Immature natural killer cell (primary cell): ENCODE data around the gene ITGA5. TPM values are rescaled to one million over a fixed set of nuclear protein-coding genes. Genes with fewer than 3 reads are reported as not detected.

Experiments used
- DNase-seq, 3 donors: peaks; one replicate each; pipeline ENCODE4 v3.0.0; 2022; ENCODE audit warnings: mixed read lengths in 1 of 3
- H3K27ac Mint-ChIP-seq, 6 donors: one replicate each; pipeline ENCODE4 v1.8.0; 2020; ENCODE audit warnings: mixed read lengths in 6 of 6, mild to moderate bottlenecking in 5 of 6, inconsistent platforms in 4 of 6, moderate library complexity in 3 of 6
- H3K27me3 Mint-ChIP-seq, 3 donors: one replicate each; pipeline ENCODE4 v1.8.0; 2020 to 2021; ENCODE audit warnings: low read depth in 3 of 3, mild to moderate bottlenecking in 3 of 3, mixed read lengths in 3 of 3, moderate library complexity in 3 of 3, inconsistent platforms in 1 of 3
- H3K36me3 Mint-ChIP-seq, 3 donors: one replicate each; pipeline ENCODE4 v1.8.0; 2020; ENCODE audit warnings: mixed read lengths in 3 of 3, inconsistent platforms in 2 of 3, mild to moderate bottlenecking in 2 of 3
- H3K4me1 Mint-ChIP-seq, 2 donors: one replicate each; pipeline ENCODE4 v1.8.0; 2020; ENCODE audit warnings: inconsistent platforms in 2 of 2, mild to moderate bottlenecking in 2 of 2, mixed read lengths in 2 of 2, moderate library complexity in 1 of 2
- H3K4me3 Mint-ChIP-seq, 5 donors: one replicate each; pipeline ENCODE4 v1.8.0; 2020; ENCODE audit warnings: mild to moderate bottlenecking in 5 of 5, mixed read lengths in 5 of 5, inconsistent platforms in 3 of 5, moderate library complexity in 3 of 5
- H3K9me3 Mint-ChIP-seq, 6 donors: one replicate each; pipeline ENCODE4 v1.8.0; 2020; ENCODE audit warnings: mild to moderate bottlenecking in 6 of 6, mixed read lengths in 6 of 6, inconsistent platforms in 4 of 6, moderate library complexity in 3 of 6
- polyA plus RNA-seq, 3 donors: library from polyadenylated mRNA; unstranded; fragments of 300-500 nt; fragmentation: Illumina TruSeq; gene quantifications; one replicate each; pipeline ENCODE4 v1.2.3, GENCODE V29; 2021

Gene ITGA5
- polyA plus RNA-seq, 3 donors from 2014 or later = 26.2 to 119 (median 65.5) TPM

GRCh38 chr12:54442099-54442498 lies 23.0 kb upstream of the ITGA5 start:
- peaks cover 0 to 4% (median 2%) of the 10 kb centered on the region in 3 donors for H3K27me3 Mint-ChIP-seq
- no peak overlapping the region for H3K4me3 Mint-ChIP-seq
- no peak for DNase-seq
- H3K27ac Mint-ChIP-seq = no peak overlapping the region
- no peaks in the 10 kb centered on the region for H3K9me3 Mint-ChIP-seq
- H3K36me3 Mint-ChIP-seq = peaks cover 0 to 2% (median 0%) of the 10 kb centered on the region in 3 donors
- peaks cover 12 to 24% of the 10 kb centered on the region in 2 donors for H3K4me1 Mint-ChIP-seq

- peaks cover 0 to 2% (median 0%) of the 10 kb centered on the region in 3 donors for H3K36me3 Mint-ChIP-seq
- H3K9me3 Mint-ChIP-seq = no peaks in the 10 kb centered on the region
- H3K4me1 Mint-ChIP-seq = peaks cover 16 to 34% of the 10 kb centered on the region in 2 donors
- H3K4me3 Mint-ChIP-seq = no peak overlapping the region
- peak; percentile 62 to 67 (median 64) for DNase-seq
- peak overlapping the region in 5 of 6 donors; percentile 64 to 78 (median 70) for H3K27ac Mint-ChIP-seq
- peaks cover 2 to 5% (median 4%) of the 10 kb centered on the region in 3 donors for H3K27me3 Mint-ChIP-seq
Observed at GRCh38 chr12:54439521-54440255, 20.6 kb upstream of the ITGA5 start.

DNA sequence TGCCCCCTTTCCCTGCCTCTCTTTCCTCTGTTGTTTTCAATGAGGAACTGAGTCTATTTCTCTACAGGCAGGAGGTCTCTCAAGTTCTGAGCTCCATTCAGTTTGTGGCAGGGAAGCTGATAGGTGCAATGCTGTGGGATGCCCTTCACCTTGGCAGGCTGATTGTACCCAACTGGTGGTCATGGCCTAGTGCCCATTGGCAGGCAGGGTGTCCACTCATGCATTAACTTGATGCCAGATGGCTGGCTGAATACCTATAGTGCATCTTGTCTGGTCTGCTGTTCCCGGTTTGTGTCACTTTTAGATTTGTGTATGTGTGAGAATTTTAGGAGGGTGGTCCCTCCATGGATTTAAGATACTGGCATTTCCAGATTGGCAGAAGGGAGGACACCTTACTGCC lies 20.0 kb upstream of the ITGA5 start:
- H3K27me3 Mint-ChIP-seq = peaks cover 2 to 5% (median 4%) of the 10 kb centered on the region in 3 donors
- DNase-seq = no peak
- H3K36me3 Mint-ChIP-seq = peaks cover 0 to 2% (median 0%) of the 10 kb centered on the region in 3 donors
- peaks cover 16 to 34% of the 10 kb centered on the region in 2 donors for H3K4me1 Mint-ChIP-seq
- peak overlapping the region in 4 of 6 donors; percentile 64 to 78 (median 74) for H3K27ac Mint-ChIP-seq
- H3K9me3 Mint-ChIP-seq = no peaks in the 10 kb centered on the region
- no peak overlapping the region for H3K4me3 Mint-ChIP-seq

- Mint-ChIP-seq H3K4me1 (peaks cover 17 to 36% of the 10 kb centered on the region in 2 donors), H3K27me3 (peaks cover 2 to 5% (median 4%) of the 10 kb centered on the region in 3 donors), H3K36me3 (peaks cover 0 to 2% (median 0%) of the 10 kb centered on the region in 3 donors), H3K27ac (peak overlapping the region in 5 of 6 donors; percentile 13 to 71 (median 61)), H3K9me3 (no peaks in the 10 kb centered on the region), H3K4me3 (no peak overlapping the region)
- DNase-seq = no peak
Observed at GRCh38 chr12:54438517-54438916, 19.5 kb upstream of the ITGA5 start.

DNA sequence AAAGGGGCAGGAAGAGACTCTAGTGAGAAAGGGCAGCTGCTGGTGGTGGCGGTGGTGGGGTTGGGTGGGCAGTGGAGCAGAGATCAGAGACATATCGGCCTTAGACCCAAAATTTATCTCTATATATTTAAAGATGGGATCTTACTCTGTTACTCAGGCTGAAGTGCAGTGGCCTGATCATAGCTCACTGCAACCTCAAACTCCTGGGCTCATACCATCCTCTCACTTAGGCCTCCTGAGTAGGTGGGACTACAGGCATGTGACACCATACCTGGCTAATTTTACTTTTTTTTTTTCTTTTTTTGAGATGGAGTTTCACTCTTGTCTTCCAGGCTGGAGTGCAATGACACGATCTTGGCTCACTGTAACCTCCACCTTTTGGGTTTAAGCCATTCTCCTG lies 18.6 kb upstream of the ITGA5 start:
- H3K27me3 Mint-ChIP-seq = peaks cover 2 to 5% (median 4%) of the 10 kb centered on the region in 3 donors
- H3K4me3 Mint-ChIP-seq = no peak overlapping the region
- H3K9me3 Mint-ChIP-seq = no peaks in the 10 kb centered on the region
- peaks cover 0 to 2% (median 0%) of the 10 kb centered on the region in 3 donors for H3K36me3 Mint-ChIP-seq
- no peak for DNase-seq
- H3K27ac Mint-ChIP-seq = peak overlapping the region in 5 of 6 donors; percentile 37 to 87 (median 75)
- peaks cover 26 to 44% of the 10 kb centered on the region in 2 donors for H3K4me1 Mint-ChIP-seq

GRCh38 chr12:54437243-54437642 lies 18.2 kb upstream of the ITGA5 start:
- Mint-ChIP-seq H3K9me3 (no peaks in the 10 kb centered on the region), H3K36me3 (peaks cover 0 to 2% (median 0%) of the 10 kb centered on the region in 3 donors), H3K27ac (peak overlapping the region in 5 of 6 donors; percentile 37 to 87 (median 75)), H3K4me3 (no peak overlapping the region), H3K4me1 (peaks cover 30 to 49% of the 10 kb centered on the region in 2 donors), H3K27me3 (peaks cover 2 to 5% (median 4%) of the 10 kb centered on the region in 3 donors)
- no peak for DNase-seq

GRCh38 chr12:54432815-54433164 lies 13.7 kb upstream of the ITGA5 start:
- DNase-seq = peak; percentile 63 to 72 (median 70)
- H3K4me1 Mint-ChIP-seq = peaks cover 54 to 72% of the 10 kb centered on the region in 2 donors
- peak overlapping the region; percentile 65 to 96 (median 92) for H3K27ac Mint-ChIP-seq
- no peaks in the 10 kb centered on the region for H3K36me3 Mint-ChIP-seq
- peaks cover 3 to 6% (median 5%) of the 10 kb centered on the region in 3 donors for H3K27me3 Mint-ChIP-seq
- peak overlapping the region; percentile 78 to 90 (median 82) for H3K4me3 Mint-ChIP-seq
- no peaks in the 10 kb centered on the region for H3K9me3 Mint-ChIP-seq

DNA sequence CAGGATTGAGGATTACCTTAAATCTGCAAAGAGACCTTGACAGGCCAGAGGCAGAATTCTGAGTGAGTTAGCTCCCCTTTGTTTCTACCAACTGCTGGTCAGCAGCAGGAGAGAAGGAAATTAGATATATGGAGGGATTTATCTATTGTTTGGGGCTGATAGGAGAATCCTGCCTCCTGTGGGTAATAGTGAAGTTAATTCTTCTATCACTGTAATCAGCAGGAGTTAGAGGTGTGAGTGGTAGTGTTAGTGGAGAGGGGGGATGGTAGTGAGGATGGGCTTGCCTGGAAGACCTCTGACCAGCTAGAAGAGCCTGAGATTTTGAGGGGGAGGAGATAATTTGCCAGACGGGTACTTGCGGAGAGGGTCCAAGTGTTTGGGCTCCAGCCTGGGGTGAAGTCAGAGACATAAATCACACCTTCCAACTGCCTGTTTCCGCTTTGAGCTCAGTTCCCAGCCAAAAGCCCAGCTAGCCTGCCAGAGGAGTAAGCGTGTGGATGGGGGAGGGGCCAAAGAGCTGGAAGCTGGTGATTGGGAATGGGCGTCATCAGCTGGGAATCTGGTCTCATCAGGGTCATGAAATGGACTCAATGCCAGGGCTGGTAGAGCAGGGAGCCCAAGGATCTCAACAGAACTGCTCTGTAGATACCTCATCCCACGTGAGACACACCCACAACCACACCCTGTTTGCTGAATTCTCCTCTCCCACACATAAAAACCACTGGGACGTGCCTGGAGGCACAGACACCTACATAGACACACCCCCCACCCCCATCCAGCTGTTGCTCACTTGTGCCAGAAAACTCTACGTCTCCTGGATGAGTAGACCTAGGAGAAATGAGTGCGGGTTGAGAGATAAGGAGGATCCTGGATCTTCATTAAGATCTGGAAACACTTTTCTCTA lies 13.1 kb upstream of the ITGA5 start:
- H3K9me3 Mint-ChIP-seq = no peaks in the 10 kb centered on the region
- H3K36me3 Mint-ChIP-seq = no peaks in the 10 kb centered on the region
- DNase-seq = no peak
- peaks cover 58 to 73% of the 10 kb centered on the region in 2 donors for H3K4me1 Mint-ChIP-seq
- peak overlapping the region; percentile 65 to 96 (median 92) for H3K27ac Mint-ChIP-seq
- peak overlapping the region; percentile 78 to 90 (median 82) for H3K4me3 Mint-ChIP-seq
- peaks cover 3 to 6% (median 4%) of the 10 kb centered on the region in 3 donors for H3K27me3 Mint-ChIP-seq

GRCh38 chr12:54430471-54431069 lies 11.5 kb upstream of the ITGA5 start:
- peaks cover 0 to 4% (median 4%) of the 10 kb centered on the region in 3 donors for H3K27me3 Mint-ChIP-seq
- peaks cover 56 to 68% of the 10 kb centered on the region in 2 donors for H3K4me1 Mint-ChIP-seq
- peak overlapping the region in 5 of 6 donors; percentile 39 to 92 (median 75) for H3K27ac Mint-ChIP-seq
- H3K9me3 Mint-ChIP-seq = no peaks in the 10 kb centered on the region
- no peak for DNase-seq
- H3K4me3 Mint-ChIP-seq = peak overlapping the region in 4 of 5 donors; percentile 36 to 54 (median 39)
- no peaks in the 10 kb centered on the region for H3K36me3 Mint-ChIP-seq

- DNase-seq = no peak
- Mint-ChIP-seq H3K9me3 (no peaks in the 10 kb centered on the region), H3K4me3 (peak overlapping the region; percentile 21 to 78 (median 69)), H3K4me1 (peaks cover 56 to 63% of the 10 kb centered on the region in 2 donors), H3K27ac (peak overlapping the region; percentile 62 to 93 (median 84)), H3K27me3 (peaks cover 2 to 4% (median 4%) of the 10 kb centered on the region in 3 donors), H3K36me3 (no peaks in the 10 kb centered on the region)
Observed at GRCh38 chr12:54429014-54429471, 10.0 kb upstream of the ITGA5 start.

DNA sequence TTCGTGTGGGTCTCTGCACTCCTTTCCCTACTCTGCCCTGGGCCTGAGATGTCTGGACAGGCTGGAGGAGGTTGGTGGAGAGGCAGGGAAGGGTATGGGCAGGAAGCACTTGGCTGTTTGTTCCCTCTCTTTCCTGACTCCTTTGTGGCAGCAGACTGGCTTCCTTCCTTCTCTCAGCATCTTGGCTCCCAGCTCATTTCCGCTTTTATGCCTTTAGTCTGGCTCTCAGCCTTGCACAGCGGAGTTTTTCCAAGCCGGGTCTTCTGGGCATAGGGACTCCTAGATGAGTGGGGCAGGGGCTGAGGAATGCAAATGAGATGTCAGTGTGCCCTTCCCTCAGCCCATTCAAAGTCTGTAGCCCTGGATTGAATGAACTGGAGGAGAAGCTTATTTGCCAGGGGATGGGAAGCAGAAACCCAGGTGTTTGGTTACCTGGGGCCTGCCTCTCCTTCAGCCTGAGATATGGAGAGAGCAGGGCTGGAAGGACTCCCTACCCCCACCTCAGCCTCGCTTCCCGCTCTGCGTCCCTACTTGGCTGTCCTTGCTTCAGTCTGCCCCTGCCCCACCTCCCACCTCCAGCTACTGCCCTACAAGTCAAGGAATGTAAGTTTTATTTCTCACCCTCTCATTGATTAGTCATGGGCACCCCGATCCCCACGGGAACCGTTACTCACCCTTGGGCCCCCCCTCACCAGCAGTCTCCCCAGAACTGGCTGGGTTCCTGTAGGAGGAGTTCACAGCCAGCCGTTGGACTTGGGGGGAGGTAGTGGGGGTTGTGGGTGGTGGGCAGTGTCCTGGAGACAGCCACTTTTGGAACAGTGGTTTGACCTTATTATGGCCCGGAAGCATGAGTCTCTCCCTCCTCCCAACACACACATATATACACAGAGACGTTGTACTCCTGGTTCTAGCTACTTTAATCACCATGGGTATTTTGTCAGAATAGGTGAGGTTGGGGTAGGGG lies 9.3 kb upstream of the ITGA5 start:
- Mint-ChIP-seq H3K27ac (peak overlapping the region; percentile 55 to 93 (median 88)), H3K36me3 (no peaks in the 10 kb centered on the region), H3K4me1 (peaks cover 53 to 59% of the 10 kb centered on the region in 2 donors), H3K27me3 (peaks cover 2 to 4% (median 4%) of the 10 kb centered on the region in 3 donors), H3K9me3 (no peaks in the 10 kb centered on the region), H3K4me3 (peak overlapping the region; percentile 7 to 78 (median 69))
- peak; percentile 42 to 50 (median 48) for DNase-seq

DNA sequence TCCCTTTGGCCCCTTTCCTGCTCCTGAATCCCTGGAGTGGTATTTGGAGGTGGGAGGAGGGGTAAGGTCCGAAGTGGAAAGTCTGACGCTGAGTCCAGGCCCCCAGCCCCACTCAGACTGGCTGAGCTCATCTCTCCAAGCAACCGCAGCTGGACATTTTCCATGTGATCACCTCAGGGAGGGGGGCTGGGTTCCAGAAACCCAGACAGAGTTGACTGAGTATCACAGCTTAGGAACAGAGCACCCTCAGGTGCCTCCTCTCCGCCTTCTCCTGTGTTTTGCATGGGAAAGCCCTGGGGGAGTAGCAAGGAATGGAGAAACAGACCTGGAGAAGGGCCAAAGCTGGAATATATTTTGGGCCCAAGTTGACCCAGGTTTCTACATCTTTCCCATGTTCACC lies 8.0 kb upstream of the ITGA5 start:
- Mint-ChIP-seq H3K27me3 (peaks cover 2 to 4% (median 3%) of the 10 kb centered on the region in 3 donors), H3K36me3 (no peaks in the 10 kb centered on the region), H3K27ac (peak overlapping the region in 4 of 6 donors; percentile 24 to 91 (median 83)), H3K4me1 (peaks cover 41 to 47% of the 10 kb centered on the region in 2 donors), H3K9me3 (no peaks in the 10 kb centered on the region), H3K4me3 (peak overlapping the region in 3 of 5 donors; percentile 51 to 78 (median 57))
- DNase-seq = no peak
